SK-N-MC (cell line): ENCODE measurements around the gene SLC29A1.

Experiments
- EZH2 ChIP-seq: fragments of 200-600 bp; sonication (generic); IDR thresholded peaks from one replicate; pipeline ENCODE4 v1.6.1; 2017; ENCODE audit warnings: antibody characterized with exemption
- FOXP2 ChIP-seq: optimal IDR thresholded peaks from 2 replicates; pipeline ENCODE3; 2011; ENCODE audit warnings: mild to moderate bottlenecking, moderate library complexity; ENCODE audit not compliant: insufficient read depth; ENCODE audit errors: extremely low read length, control extremely low read depth
- POLR2AphosphoS5 ChIP-seq: IDR thresholded peaks from 2 replicates; pipeline ENCODE4 v1.6.1; 2012; ENCODE audit warnings: mild to moderate bottlenecking, low read depth, low read length, borderline replicate concordance

- TF ChIP-seq EZH2: no peak
- TF ChIP-seq FOXP2: no peak
- TF ChIP-seq POLR2AphosphoS5: no peak
Observed at GRCh38 chr6:44180406-44180805, 43.0 kb upstream of the SLC29A1 start.
